ENCODE measurements around the gene RBMS2. TPM values are rescaled to one million over a fixed set of nuclear protein-coding genes. Genes with fewer than 3 reads are reported as not detected.

RBMS2 gene
- total RNA-seq, 2 donors from 2014 or later, result 33.4 to 40.2 TPM

- DNase-seq (ENCODE audit: low spot score) (no peak), ATAC-seq (ENCODE audit: insufficient number of reproducible peaks, low FRiP score, low read depth) (no peak)
Measured at GRCh38 chr12:56477521-56478225, 43.9 kb upstream of the RBMS2 start.

GRCh38 chr12:56479625-56480024 is 42.0 kb upstream of the RBMS2 start:
- no peaks in the 10 kb centered on the region for H3K4me1 ChIP-seq (ENCODE audit: control insufficient read depth in 1 of 2, low read depth in 2 of 2)
- H3K9me3 ChIP-seq, result no peaks in the 10 kb centered on the region
- ATAC-seq (ENCODE audit: insufficient number of reproducible peaks, low FRiP score, low read depth), result no peak
- TF ChIP-seq CTCF (IDR thresholded peaks at IDR 0.05), result no peak
- DNase-seq (ENCODE audit: low spot score), result no peak
- H3K4me3 ChIP-seq, result no peak overlapping the region
- no peaks in the 10 kb centered on the region for H3K36me3 ChIP-seq
- H3K27ac ChIP-seq, result no peak overlapping the region
- H3K27me3 ChIP-seq (replicated peaks; ENCODE audit: insufficient read depth), result no peaks in the 10 kb centered on the region

More at GRCh38 chr12:56477521-56478225, 43.9 kb upstream of the RBMS2 start:
- Histone ChIP-seq H3K27ac (no peak overlapping the region), H3K9me3 (no peaks in the 10 kb centered on the region), H3K27me3 (replicated peaks; ENCODE audit: insufficient read depth) (no peaks in the 10 kb centered on the region), H3K4me1 (ENCODE audit: control insufficient read depth in 1 of 2, low read depth in 2 of 2) (no peaks in the 10 kb centered on the region), H3K4me3 (no peak overlapping the region), H3K36me3 (no peaks in the 10 kb centered on the region)
- TF ChIP-seq CTCF (IDR thresholded peaks at IDR 0.05), result no peak

GRCh38 chr12:56484566-56484965 is 37.1 kb upstream of the RBMS2 start:
- no peak for DNase-seq (ENCODE audit: low spot score)
- Histone ChIP-seq H3K27ac (no peak overlapping the region), H3K27me3 (replicated peaks; ENCODE audit: insufficient read depth) (no peaks in the 10 kb centered on the region), H3K36me3 (no peaks in the 10 kb centered on the region), H3K9me3 (no peaks in the 10 kb centered on the region), H3K4me1 (ENCODE audit: control insufficient read depth in 1 of 2, low read depth in 2 of 2) (peaks cover 3 to 10% of the 10 kb centered on the region in 2 donors), H3K4me3 (no peak overlapping the region)
- ATAC-seq (ENCODE audit: insufficient number of reproducible peaks, low FRiP score, low read depth), result no peak
- no peak for TF ChIP-seq CTCF (IDR thresholded peaks at IDR 0.05)

GRCh38 chr12:56486694-56487093 is 34.9 kb upstream of the RBMS2 start:
- H3K27ac ChIP-seq, result no peak overlapping the region
- H3K27me3 ChIP-seq (replicated peaks; ENCODE audit: insufficient read depth), result no peaks in the 10 kb centered on the region
- TF ChIP-seq CTCF (IDR thresholded peaks at IDR 0.05), result no peak
- H3K9me3 ChIP-seq, result no peaks in the 10 kb centered on the region
- no peak overlapping the region for H3K4me3 ChIP-seq
- no peaks in the 10 kb centered on the region for H3K36me3 ChIP-seq
- no peak for ATAC-seq (ENCODE audit: insufficient number of reproducible peaks, low FRiP score, low read depth)
- peaks cover 3 to 10% of the 10 kb centered on the region in 2 donors for H3K4me1 ChIP-seq (ENCODE audit: control insufficient read depth in 1 of 2, low read depth in 2 of 2)
- no peak for DNase-seq (ENCODE audit: low spot score)

DNA sequence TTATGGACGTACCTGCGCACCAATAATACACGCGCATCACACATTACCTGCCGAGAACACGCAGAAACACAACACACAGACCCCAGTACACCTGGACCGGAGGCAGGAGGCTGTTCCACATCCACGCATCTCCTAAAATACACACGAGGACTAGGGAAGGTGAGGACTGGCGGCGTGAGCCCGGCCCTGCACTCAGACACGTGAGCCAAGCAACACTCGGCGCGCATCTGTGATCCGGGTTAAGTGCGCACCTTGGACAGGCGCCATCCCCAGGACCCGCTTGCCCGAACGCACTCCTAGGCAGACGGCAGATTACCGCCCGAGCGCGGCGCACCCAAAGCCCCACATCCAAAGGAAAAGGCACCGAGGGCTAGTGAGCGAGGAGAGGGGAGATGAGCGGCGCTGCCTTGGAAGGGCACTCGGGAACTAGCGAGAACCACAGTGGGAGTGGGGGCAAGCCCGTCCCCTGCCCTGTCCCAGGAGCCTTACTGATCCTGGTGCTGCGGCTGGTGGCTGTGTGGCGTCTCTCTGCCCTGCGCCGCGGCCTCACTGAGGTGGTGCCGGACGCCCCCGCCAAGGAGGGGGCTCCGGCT is 34.1 kb upstream of the RBMS2 start:
- Histone ChIP-seq H3K4me3 (peak overlapping the region; percentile 84), H3K27me3 (replicated peaks; ENCODE audit: insufficient read depth) (no peaks in the 10 kb centered on the region), H3K9me3 (no peaks in the 10 kb centered on the region), H3K4me1 (ENCODE audit: control insufficient read depth in 1 of 2, low read depth in 2 of 2) (peaks cover 3 to 10% of the 10 kb centered on the region in 2 donors), H3K27ac (no peak overlapping the region), H3K36me3 (no peaks in the 10 kb centered on the region)
- no peak for TF ChIP-seq CTCF (IDR thresholded peaks at IDR 0.05)
- ATAC-seq (ENCODE audit: insufficient number of reproducible peaks, low FRiP score, low read depth) (no peak), DNase-seq (ENCODE audit: low spot score) (no peak)
